Retina (tissue), 1 donor: ENCODE results near the gene SOX8.

Source experiments
- DNase-seq: peaks from one replicate; pipeline ENCODE4 v3.0.0-alpha.2; 2016

SOX8 gene

DNA sequence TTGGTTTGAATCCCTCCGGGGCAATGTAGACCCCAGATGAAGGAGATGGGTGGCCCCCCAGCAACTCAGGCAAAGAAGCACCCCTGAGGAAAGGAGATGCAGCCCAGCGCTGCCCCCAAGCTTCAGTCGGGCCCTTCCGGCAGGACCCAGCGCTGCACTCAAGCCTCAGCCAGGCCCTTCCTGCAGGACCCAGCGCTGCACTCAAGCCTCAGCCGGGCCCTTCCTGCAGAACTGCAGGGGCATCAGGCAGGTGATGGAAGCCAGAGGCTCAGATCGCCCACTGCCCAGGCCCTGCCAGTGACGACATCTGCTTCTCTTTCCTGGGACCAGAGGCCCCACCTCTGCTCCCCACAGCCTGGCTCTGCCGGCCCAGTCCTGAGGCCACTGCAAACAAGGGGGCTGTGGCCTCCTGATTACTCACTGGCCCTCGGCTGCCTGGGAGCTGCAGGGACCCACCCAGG, 7.8 kb downstream of the SOX8 start:
- DNase-seq = no peak

DNA sequence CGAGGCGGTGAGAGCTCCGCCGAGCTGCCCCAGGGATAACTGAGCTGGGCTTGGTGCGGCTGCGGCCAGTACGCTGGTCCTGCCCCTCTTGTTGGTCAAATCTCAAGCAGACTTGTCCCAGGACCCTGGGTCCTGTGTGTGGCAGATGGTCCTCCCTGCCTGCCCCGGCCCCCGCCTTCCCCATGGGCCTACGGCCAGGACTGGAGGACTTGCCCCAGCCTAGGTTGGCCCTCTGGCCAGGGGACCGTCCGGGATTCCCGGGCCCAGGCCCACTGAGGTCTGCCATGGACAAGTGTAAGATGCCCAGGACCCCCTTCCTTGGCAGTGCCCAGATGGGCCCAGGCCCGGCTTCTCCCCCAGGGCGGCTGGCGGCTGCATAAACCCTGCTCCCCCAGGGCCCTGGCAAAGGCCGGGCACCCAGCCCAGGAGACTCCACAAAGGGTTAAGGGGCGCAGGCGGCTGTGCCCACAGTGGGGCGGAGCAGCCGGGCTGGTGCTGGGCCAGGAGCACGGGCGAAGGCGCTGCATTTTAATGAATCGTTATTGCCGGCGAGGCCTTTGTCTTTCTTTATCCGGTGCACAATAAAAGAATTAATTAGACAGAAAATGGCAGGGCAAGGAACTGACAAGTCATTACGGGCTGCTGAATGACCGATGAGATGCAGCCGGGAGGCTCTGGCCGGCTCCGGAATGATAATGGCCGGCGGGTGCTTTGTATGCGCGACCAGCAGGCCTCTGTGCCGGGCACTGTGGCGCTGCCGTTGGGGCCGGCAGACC, 9.1 kb downstream of the SOX8 start:
- peak; percentile 86 for DNase-seq

DNA sequence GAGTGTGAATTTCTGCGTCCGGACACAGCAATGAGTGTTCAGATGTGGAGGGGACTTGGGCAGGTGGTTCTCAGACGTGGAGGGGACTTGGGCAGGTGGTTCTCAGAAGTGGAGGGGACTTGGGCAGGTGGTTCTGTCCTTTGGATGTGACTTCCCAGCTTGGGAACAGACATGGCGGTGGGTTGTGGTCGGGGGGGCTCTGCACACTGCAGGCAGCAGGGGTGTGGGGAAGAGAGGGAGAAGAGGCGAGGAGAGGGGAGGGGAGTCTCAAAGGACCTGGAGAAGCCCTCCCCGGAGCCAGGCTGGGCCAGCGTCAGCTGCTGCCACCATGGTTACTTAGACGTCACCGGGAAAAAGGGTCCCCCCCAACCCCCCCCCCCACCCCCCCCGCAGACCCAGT, 9.8 kb downstream of the SOX8 start:
- DNase-seq = no peak

DNA sequence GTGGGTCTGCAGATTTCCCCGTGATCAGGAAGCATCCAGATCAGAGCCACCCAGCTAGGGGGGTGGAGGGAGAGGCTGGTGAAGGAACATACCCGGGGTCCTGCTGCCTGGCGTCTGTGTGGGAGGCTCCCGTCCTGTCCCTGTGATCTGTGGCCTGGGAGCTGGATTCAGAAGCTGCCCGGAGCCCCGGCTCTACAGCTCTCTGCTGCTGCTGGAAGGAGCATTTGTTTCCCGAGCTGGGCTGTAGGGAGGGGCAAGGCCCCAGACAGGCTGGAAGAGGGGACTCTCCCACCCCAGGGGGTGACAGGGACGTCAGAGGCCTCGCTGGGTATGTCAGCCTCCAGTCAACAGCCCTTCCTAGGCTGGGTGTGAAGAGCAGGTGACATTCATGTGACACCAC, 10.2 kb downstream of the SOX8 start:
- DNase-seq = no peak

DNA sequence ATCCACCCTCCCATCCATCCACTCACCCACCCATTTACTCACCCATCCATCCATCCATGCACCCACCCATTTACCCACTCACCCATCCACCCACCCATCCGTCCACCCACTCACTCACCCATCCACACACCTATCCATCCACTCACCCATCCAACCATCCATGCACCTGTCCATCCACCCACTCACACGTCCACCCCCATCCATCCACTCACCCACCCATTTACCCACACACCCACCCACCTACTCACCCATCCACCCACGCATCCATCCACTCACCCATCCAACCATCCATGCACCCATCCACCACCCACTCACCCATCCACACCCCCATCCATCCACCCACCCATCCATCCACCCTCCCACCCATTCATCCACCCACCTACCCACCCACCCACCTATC, 12.2 kb downstream of the SOX8 start:
- no peak for DNase-seq

DNA sequence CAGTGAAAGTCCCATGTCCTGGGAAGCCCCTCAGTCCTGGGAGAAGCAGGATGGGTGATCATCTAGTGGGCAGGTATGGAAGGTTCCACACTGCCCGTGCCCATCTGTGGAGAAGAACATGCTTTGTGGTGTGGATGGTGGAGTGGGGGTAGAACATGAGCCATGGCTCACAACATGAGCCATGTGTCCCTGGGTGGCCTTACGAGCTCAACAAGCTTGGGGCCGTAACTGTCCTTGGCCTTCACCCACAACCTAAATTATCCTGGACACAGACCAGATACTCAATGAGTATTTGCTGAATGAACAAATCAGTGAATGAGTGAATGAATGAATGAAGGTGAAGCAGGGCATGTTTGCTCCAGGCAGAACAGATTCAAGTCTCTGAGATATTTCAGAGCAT, 13.5 kb downstream of the SOX8 start:
- no peak for DNase-seq

DNA sequence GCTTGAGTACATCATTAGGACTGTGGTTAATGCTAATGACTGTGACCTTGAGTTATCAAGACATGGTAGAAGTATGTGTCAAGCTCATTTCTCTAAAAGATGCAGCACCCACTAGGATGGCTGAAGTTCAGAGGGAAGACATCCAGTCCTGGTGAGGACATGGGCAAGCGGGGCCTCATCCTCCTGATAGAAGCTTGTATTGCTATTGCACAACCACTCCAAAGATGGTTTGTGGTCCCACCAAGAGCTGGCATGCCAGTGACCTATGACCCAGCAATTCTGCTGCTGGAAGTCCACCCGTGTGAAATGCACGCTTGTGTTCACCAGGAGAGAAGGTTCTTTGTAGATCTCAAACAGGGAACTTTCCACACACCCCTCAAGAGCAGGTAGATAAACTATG, 14.2 kb downstream of the SOX8 start:
- DNase-seq = no peak

DNA sequence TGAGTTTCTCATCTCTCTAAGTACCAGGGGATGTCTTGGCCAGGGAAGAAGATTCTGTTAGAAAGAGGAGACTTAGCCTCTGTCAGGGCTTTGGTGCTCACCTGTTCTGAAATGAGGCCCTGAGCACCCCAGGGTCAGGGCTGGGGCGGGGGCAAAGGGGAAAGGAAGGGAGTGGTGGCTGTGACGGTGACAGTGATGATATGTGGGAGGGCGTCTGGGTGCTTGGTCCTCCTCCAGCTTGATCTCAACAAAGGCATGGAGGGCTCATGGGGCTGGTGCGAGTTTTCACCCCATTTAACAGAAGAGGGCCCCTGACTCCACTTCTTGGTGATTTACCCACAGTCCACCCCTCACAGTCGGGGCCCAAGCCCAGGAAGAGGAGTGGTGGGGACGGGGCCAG, 15.1 kb downstream of the SOX8 start:
- DNase-seq = no peak

DNA sequence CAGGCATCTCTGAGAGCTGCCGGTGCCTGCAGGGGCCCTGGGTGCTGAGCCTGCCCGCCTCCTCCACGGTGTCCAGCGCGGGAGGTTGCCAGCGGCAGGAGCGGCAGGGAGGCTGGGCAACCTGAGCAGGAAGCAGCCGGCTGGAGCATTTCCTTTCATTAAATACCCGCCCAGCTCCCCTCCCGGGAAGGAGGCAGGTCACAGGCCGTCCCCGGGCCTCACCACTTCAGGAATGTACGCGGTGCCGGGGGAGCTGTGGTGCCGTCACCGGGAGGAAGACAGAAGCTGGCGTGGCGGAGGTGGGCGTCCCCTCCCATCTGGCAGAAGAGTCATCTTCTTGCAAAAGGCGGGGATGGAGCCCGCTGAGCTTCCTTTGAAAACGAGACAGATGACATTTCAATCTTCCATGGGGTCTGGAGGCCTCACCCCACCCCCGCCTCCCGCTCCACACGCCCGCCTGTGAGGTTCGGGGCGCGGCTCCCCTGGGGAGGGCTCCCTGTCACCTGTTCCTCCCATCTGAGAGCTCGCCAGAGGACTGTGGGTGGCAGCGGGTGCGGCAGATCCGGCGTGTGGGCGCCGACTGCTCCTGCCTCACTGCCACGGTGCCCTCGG, 16.0 kb downstream of the SOX8 start:
- DNase-seq = peak; percentile 59

DNA sequence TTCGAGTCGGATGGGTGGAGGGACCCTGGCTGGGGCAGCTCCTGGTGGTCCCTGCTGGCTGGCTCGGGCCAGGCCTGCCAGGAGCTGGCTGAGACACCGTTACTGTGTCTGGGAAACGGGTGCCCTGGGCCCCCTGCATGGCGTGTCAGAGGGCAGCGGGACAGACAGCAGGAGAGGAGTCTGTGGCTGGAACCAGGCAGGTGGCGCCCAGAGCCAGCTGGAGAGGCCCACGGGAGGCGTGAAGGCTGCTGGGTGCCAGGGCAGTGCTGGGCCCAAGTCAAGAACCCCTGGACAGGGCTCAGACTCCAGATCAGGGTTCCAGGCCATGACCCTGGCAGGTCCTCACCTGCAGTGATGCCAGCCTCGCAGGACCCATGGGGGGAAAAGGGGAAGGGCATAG, 16.6 kb downstream of the SOX8 start:
- no peak for DNase-seq

DNA sequence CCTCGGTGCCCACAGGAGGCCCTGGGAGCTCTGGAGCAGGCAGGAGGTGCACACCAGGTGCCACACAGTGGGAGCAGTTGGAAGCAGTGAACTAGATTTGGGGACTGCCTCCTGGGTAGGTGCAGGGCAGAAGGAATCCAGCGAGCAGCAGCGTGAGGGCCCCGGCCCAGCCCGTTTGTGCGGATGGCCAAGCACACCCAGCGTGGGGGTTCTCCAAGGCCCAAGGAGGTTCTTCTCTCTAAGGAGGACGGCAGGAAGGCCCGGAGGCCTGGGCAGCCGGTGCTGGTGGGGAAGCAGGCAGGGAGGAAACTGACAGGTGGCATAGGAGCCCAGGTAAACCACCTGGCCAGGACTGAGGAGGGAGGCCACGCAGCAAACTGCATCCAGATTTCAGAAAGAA, 17.0 kb downstream of the SOX8 start:
- DNase-seq = no peak

DNA sequence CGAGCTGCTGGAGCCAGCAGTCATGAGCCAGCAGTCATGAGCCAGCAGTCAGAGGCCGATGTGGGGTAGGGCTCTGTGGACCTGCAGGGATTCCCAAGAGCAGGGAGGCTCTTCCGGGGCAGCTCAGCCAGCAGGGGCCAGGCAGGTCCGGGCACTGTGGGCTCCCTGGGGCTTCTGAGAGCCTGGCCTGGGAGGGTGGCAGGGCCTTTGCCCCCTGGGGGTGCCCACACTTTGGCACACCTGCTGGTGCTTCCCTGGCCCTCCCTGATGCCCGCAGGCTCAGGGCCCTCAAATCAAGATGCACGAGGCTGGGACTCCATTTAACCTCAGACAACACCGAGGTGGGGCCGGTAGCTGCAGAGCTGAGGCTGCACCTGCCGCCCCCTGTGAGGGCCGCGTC, 18.1 kb downstream of the SOX8 start:
- no peak for DNase-seq

DNA sequence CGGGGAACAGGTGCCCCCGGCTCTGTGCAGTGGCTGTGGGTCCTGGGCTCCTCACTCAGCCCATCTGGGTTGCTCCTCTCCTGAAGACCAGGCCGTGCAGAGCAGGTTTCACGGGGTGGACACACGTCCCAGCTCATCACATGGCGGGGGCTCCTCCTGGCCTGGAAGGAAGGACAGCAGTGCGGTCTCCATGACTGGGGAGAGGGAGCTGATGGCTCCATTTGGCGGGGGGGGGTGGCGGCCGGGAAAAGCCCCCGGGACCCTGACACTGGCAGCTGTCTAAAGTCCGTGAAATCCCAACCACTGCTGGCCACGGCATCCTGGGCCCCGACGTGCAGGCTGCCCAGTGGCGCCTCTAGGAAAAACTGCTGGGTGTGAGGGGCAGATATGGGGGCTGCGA, 19.0 kb downstream of the SOX8 start:
- DNase-seq = no peak

DNA sequence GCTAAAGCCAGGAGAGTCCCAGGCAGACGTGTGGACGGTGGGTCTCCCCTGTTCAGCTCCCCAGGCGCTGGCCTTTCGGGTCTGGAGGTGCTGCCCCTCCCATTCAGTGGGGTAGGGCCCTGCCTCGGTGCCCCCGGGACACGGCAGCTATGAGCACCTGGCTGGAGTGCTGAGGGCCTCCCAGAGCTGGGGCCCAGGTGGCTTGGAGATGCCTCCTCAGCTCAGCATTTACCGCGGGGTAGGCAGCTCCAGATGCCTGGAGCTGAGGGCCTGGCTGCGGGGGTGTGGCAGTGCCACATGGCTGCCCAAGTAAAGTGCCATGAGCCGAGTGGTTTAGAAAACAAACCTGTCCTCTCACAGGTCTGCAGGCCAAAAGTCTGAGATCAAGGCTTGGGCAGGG, 19.5 kb downstream of the SOX8 start:
- no peak for DNase-seq

DNA sequence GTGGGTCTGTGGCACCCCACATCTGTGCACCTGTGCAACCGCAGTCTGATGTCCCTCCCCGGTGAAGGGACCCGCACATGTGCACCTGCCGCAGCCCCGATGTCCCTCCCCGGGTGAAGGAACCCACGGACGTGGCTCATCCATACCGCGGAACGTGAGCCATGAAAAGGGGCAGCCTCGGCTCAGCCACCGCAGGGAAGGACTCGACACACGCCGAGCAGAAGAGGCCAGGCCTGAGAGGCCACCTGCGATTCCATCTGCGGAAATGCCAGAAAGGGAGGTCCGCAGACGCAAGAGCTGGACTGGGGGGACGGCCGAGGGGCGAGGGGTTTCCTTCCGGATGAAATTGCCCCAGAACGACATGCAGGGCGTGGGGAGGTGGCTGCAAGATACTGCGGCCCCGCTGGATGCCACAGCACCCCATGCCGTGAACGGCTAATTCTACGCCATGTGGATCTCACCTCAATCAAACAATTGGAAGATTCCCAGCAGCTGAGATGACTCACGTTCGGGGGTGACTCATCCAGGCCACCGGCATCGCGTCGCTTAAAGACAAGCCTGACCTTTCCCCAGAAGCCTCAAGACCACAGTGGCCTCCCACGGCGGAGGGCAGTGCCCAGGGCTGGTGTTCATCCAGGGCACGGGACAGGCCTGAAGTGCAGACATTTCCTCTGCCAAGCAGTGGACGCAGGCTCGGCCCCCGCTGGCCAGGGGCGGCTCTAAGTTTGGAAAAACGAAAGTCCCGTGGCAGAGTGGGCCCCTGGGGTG, 21.0 kb downstream of the SOX8 start:
- no peak for DNase-seq

DNA sequence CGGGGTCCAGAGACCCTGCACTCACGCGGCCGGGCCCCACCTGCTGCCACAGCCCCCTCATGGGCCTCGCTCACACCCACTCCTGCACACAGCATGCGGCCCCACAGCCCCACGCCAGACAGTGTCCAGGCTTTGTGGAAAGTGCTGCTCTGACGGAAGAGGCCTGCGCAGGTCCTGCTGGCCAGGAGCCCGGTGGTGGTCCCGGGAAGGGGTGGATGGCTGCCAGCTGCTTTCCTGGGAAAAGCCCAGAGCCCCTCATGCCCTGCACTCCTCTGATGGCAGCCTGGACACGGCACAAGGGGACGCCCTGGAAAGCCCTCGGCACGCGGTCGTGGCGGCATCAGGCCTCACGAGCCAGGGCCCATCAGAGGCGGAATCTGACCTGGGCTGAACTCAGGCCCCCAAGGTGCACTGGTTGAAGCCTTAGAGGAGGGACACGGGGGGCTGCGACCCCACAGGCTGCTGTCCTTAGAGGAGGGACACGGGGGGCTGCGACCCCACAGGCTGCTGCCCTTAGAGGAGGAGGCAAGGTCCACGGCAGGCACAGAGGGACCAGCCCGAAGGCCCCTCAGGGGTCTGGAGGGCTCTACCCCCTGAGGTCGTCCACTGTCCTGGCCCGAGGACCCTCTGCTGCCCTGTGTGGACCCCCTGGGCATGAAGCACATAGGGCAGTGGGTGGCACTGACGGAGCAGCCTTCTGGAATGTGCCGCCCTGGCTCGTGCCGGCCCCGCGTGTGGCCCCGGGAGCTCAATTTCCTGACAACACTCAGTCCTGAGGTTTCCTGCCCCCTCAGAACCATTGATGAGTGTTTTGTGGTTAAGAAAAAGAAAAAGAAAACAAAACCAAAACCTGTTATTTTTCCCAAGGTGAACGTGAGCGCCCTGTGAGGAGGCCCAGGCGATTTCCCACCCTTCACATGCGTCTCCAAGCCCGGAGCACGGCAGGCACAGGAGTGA, 22.1 kb downstream of the SOX8 start:
- DNase-seq = no peak

DNA sequence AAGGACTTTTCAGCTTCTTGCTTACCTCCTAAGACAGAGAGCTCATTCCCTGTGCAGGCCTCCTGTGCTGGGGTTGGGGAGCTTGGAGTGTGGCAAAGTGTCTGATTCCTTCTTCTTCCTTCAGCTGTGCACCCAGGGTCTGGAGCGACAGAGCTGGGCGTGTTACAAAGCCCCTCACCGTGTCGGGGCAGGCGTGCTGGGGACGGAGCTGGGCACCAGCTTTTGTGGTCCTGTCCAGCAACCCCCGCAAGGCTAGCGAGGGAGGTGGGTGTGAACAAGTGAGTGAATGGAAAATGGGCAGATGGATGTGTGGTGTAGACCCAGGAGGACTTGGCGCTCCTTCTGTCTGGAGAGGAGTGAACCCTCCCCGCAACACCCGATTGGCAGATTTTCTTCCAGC, 23.7 kb downstream of the SOX8 start:
- no peak for DNase-seq

DNA sequence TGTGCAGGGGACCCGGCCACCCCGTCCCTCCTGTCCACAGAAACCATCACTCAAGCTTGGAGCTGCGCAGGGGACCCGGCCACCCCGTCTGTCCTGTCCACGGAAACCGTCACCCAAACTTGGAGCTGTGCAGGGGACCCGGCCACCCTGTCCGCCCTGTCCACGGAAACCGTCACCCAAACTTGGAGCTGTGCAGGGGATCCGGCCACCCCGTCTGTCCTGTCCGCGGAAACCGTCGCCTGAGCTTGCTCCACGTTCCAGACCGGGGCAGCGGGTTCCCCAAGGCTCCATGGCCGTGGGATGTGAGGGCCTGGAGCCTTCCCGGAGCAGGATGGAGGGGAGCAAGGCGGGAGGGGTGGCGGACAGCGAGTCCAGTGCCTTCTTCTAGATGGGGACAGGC, 25.2 kb downstream of the SOX8 start:
- no peak for DNase-seq

DNA sequence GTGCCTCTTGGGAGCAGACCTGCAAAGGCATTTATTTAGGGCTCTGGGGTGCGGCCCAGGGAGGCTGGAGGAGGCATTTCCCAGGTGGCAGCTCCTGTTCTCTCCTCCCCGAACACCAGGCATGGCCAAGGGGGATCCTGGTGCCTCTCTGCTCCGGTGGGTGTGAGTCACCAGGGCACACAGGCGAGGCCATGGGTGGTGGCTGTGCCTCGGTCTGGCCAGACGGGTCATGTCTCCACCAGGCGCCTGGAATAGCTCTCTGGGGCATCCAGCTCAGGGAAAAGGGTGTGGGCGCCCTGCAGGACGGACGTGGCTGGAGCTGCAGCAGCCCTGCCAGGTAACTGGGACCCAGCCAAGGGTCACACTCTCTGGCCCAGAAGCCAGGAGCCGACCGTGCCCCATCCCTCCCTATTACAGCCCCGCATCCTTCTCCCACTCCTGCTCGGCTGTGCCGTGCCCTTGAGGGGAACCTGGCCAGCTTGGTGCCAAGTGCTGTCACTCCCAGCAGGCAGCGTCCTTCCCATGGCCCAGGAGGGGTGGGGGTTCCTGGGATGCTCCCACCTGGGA, 25.8 kb downstream of the SOX8 start:
- no peak for DNase-seq

DNA sequence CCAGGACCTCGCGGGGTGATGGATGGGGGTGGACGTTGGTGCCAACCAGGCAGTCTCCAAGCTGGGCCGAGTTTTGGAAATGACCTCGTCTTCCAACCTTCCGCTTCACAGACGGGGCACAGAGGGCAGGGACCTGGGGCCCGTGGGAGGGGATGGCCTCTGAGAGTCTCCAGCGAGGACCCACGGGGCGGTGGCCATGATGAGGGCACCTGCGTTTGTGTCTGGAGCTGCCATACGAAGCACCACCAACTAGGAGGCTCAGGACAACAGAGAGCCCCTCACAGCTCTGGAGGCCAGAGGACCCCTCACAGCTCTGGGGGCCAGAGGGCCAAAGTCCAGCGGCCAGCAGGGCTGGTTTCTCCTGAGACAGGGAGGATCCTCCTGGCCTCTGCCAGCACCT, 26.5 kb downstream of the SOX8 start:
- DNase-seq = no peak

DNA sequence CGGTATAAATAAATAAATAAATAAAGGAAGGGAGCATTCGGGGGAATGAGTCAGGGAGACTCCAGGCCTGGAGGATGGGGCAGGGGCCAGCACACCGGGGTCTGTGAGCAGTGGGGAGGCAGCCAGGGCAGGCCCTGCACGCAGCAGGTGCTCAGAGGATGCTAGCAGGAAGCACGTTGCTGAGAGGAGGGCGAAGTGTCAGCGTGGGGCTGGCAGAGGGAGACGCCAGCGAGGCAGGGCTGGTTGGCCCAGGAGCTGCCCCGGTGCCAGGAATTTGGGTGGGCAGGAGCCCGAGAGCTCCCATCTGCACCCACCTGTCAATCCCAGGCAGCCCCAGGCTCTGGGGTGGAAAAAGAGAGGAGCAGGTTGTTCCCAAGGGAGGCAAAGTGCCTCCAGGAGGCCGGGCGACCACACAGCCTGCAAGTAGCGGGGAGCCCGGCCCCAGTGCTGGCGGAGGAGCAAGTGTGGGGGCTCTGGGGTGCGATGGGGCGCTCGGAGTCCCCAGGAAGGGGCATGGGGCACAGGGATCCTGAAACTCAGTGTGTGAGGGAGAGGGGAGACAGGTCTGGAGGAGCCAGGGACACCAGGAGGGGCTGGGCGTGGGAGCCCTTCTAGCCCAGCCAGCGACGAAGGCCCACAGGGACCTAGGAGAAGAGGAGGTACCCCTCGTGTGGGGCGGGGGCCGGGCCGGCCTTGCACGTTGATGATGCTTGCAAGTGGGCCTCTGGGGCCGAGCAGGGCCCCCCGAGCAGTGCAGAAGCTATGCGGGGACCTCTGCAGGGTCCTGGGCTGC, 28.0 kb downstream of the SOX8 start:
- DNase-seq = no peak

DNA sequence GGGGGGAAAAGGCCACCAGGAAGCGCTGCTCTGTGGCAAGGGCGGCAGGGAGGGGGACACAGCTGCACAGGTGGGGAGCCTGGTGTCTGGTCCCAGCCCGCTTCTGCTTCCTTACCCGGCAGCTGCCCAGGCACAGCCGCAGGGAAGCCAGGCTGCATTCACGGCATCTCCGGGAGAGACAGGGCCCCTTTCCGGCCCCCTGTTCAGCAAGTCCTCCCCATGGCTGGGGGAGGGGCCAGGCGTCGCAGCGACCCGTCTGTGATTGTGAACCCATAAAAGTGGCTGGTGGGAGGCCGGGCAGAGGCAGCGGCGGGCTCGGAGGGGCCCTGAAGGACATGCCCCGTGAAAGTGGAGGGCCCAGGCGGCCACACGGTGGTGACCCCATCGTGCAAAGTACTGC, 28.7 kb downstream of the SOX8 start:
- DNase-seq = no peak
